Activated gamma-delta T cell treated with Interleukin-2 at 50 U/mL for 16 hours (primary cell): ENCODE results near the gene RPTOR.

Source experiments
- DNase-seq: peaks from one replicate; pipeline ENCODE4 v3.0.0-alpha.2; 2020

Gene RPTOR

GRCh38 chr17:80646328-80646727 lies 101.7 kb downstream of the RPTOR start:
- DNase-seq, result no peak

DNA sequence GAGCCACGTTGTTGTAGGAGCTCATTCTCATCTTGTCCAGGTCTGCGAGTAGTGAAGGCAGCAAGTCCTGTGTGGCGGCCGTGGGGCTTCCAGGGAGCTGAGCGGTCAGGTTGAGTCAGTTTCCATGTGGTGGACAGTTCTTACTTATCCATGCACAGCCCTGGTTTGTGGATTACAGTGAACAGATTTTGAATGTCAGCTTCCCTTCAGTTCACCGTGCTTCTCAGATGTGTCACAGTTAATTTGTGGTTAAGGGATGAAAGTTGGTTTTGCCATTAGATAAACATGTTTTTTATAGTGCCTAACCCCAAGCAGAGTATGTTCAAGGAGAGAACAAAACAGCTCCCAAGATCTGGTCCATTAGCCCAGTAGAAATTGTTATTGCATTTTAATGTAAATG lies 103.1 kb downstream of the RPTOR start:
- no peak for DNase-seq

DNA sequence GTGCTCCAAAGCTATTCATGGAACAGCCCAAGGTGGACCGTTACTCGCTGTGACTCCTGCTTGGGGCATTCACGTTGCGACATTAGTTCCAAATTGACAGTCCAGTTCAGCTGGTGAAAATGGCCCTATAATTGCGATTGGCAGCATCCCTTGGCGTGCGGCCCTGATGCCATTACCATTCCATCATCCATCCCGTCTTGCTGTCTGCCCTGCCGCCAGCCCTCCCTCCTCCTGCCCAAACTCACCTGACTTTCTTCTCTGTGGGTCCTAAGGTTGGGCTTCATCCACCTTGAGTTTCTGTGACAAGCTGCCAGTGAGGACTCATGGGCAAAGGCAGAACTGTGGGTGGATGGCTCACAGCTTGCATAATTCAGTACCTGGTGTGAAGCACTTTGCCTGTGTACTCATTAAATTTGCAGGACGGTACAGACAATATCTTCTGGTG lies 104.6 kb downstream of the RPTOR start:
- no peak for DNase-seq

GRCh38 chr17:80649672-80650330 lies 105.2 kb downstream of the RPTOR start:
- DNase-seq, result peak; percentile 31

- DNase-seq, result no peak
These were observed 105.7 kb downstream of the RPTOR start for GRCh38 chr17:80650331-80650672.

DNA sequence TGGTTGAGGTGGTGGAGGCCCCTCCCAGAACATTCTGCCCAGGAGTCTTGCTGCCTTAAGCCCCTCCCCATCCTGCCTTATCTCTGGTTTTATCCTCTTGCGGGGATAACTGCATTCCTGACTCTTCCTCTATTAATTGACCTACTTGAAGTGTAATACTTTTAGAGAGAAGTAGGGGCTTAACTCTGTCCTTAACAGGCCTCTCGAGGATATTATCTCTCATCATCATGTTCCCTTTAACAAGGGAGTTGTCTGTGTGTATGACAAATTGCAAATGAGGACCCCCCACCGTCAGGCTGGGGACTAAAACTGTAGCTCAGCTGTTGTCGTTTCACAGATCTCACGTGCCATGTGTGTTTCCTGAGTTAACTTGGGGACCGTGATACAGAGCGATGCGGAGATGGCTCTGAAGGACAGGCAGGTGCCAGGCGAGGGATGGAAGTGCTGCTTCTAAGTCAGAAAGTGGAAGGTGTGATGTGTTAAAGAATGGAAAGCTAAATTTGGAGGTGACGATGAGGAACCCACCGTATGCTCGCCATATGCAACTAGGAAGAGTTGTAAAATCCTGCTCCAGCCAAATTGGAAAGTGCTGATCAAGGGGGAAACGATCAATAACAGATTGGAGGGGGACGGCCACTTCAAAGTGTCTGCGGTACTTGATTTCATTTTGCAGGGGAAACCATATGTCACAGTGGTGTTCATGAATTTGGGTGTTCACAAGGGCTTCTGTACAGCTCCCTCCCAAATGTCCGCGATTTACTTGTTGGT lies 106.3 kb downstream of the RPTOR start:
- no peak for DNase-seq

- no peak for DNase-seq
These were observed 108.2 kb downstream of the RPTOR start for GRCh38 chr17:80652756-80653330.

DNA sequence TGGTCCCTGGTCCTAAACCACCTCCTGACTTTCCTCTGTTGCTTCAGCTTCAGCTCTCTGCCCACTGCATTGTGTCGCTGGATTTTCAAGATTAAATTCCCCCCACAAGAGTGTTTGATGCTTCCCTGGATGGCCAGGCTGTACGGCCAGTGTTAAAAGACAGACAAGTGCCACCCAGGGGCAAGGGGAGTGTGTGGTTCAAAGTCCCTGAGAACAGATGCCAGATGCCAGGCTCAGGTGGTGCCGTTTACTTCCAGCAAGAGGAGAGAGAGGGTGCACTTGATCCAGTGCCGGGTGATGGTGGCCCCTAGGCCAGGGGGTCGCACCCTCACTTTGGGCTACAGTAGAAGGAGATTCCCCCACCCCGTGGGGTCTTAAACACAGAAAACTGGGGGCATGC lies 109.2 kb downstream of the RPTOR start:
- DNase-seq, result no peak

- DNase-seq, result no peak
These were observed 111.0 kb downstream of the RPTOR start for GRCh38 chr17:80655608-80656007.

- DNase-seq, result no peak
These were observed 112.0 kb downstream of the RPTOR start for GRCh38 chr17:80656590-80656989.

DNA sequence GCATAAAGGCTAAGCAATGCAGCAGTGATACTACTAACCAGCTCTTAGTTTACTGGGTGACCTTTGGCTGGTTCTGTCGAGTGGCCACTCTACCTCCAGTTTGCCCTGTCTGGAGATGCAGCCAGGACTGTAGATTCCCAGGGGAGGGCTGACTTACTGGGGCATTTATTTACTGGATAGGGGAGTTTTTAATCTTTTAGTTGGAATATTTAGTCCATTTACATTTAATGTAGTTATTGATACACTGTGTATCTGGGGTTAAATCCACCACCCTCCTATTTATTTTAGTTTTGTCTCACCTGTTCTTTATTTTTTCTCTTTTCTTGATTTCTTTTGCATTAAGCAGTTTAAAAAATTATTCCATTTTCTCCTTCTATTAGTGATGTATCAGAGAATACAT lies 112.9 kb downstream of the RPTOR start:
- no peak for DNase-seq

DNA sequence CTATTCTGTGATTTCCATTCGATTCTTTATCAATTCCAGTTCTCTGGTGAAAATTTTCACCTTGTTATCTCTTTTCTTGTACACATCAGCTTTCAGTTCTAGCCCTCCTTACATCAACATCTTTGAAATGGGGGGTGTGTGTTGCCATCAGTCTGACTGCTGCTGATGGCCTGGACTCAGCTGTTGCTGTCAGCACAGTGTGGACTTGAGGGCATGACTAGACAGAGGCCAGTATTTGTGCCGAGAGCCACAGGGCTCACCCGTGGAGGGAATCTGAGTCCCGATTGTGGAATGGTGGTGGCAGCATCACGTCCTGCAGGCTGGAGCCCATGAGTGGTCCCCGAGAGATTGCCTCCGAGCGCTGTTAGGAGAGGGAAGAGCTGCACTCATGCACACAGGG lies 114.2 kb downstream of the RPTOR start:
- DNase-seq, result no peak

DNA sequence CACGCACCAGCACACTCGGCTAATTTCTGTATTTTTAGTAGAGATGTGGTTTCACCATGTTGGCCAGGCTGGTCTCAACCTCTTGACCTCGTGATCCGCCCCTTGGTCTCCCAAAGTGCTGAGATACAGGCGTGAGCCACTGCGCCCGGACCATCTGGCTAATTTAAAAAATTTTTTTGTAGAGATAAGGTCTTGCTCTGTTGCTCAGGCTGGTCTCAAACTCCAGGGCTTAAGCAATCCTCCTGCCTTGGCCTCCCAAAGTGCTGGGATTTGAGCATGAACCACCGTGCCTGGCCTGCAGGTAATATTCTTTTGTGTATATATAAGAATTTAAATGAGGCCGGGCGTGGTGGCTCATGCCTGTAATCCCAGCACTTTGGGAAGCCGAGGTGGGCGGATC lies 115.0 kb downstream of the RPTOR start:
- DNase-seq, result no peak

- no peak for DNase-seq
These were observed 116.0 kb downstream of the RPTOR start for GRCh38 chr17:80660527-80661198.

GRCh38 chr17:80662557-80662956 lies 117.9 kb downstream of the RPTOR start:
- no peak for DNase-seq

- peak; percentile 19 for DNase-seq
These were observed 119.2 kb downstream of the RPTOR start for GRCh38 chr17:80663781-80664206.

GRCh38 chr17:80664217-80664790 lies 119.7 kb downstream of the RPTOR start:
- DNase-seq, result no peak

DNA sequence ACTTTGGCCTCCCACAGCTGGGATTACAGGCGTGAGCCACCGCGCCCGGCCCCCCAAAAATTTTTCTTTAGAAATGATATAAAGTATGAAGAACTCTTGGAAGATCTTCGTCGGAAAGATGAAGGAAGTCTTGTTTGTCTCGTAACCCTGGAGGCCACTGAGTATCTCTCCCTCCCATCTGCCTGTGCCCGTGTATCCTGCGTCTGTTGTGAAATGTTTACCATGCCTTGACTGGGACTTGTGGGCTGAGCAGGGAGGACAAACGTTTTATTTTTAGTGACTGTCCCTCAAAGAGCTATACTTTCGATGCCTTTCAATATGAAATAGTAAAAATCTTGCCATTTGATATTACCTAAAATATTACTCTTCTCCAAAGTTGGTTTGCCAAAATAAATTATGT lies 121.2 kb downstream of the RPTOR start:
- DNase-seq, result no peak

GRCh38 chr17:80666867-80667266 lies 122.2 kb downstream of the RPTOR start:
- no peak for DNase-seq

DNA sequence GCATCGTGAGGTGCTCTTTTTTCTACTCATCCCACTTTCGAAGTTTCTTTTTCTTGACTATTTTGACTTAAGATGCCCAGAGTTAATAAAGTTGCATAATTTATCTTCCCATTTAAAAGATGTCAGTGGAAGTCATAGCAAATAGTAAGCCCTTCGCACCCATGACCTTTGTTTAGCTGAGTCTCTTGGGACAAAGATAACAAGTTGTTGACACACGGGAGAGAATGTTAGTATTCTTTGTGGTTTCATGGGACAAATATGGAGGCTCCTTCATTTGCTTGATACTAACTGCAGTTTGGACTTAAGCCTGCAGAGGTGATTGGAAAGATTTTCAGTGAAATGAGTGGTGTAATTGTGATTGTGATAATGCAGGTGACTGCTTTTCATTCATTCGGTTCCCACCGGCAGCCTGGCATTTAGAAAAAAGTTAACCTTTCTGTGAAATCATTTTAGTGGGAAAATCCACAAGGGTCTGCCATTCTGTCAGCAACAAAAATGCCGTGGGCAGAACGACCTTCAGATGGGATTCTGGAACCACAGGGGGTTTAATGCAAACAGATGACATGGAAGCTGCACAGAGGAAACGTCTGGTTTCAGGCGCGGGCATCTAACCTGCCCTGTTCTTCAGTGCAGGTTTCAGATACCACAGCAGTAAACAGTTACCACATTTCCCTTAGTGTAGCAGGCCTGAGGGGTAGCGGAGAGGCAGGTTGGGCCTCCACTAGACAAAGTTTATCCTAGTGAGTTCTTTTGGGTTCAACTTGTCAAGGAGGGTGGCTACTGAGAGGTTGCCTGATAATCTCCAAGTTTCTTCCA lies 123.0 kb downstream of the RPTOR start:
- DNase-seq, result no peak

DNA sequence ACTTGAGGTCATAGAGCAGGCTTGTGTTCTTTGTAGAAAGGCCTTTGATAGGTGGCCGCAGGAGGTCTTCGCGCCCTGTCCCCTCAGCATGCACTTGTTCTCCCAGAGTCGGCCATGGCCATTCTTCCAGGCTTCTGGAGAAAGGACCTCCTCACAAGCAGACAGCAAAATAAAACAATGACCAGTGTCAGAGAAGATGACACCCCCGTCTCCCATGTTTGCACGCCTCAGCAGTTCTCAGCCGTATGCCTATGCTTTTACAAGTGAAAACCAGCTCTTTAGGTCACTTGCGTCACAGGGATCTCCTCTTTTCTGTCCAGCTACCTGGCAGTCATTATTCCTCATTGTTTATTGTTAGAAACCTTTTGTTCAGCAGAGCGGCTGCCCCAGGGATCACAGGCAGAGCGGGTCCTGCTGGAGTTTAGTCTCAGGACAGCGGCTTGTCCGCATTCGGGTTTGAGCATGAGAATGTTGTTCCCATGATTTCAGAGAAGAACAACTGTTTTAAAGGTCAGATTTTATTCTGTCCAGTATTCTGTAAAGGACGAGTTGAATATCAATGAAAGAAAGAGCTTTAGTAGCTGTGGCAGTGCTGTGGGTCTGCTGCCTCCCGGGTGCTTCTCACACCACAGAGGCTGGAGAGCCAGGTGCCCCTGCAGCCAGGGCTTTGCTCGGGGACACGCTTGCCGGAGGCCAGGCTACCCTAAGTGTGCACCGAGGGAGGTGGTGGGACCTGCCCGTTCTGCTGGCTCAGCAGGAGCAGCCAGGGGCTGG lies 123.9 kb downstream of the RPTOR start:
- DNase-seq, result no peak
